GM12865 (cell line): ENCODE data around the gene NHEJ1.
A peak's percentile ranks its signal among the peaks of the same experiment; 100 is the strongest.

ENCODE experiments used
- DNase-seq: peaks from one replicate; pipeline ENCODE4 v3.0.0; 2010; ENCODE audit warnings: low read depth
- H3K4me3 ChIP-seq: 2 replicates; pipeline ENCODE4 v1.5.1; 2011; ENCODE audit warnings: mild to moderate bottlenecking, low read depth, low read length, control low read depth
- CTCF ChIP-seq: IDR thresholded peaks from 2 replicates; pipeline ENCODE4 v1.5.1; 2011; ENCODE audit warnings: low read length, control low read depth, low read depth, inconsistent platforms; ENCODE audit not compliant: insufficient read depth; ENCODE audit errors: missing control alignments

Gene NHEJ1

GRCh38 chr2:219171231-219171651 is 10.6 kb upstream of the NHEJ1 start:
- H3K4me3 ChIP-seq, result no peak overlapping the region
- DNase-seq, result peak; percentile 48
- peak; percentile 67 for TF ChIP-seq CTCF

GRCh38 chr2:219169930-219170654 is 9.5 kb upstream of the NHEJ1 start, which contains the start of gene SLC23A3:
Gene SLC23A3, minus strand, starts transcription at chr2:219170029. Its CDS starts 45 bp downstream, at chr2:219169984.
- TF ChIP-seq CTCF, result no peak
- no peak within 1 kb of the TSS for H3K4me3 ChIP-seq
- DNase-seq, result no peak

GRCh38 chr2:219168932-219169331 is 8.3 kb upstream of the NHEJ1 start:
- no peak overlapping the region for H3K4me3 ChIP-seq
- TF ChIP-seq CTCF, result no peak
- no peak for DNase-seq

GRCh38 chr2:219168526-219168925 is 7.9 kb upstream of the NHEJ1 start:
- H3K4me3 ChIP-seq, result no peak overlapping the region
- no peak for TF ChIP-seq CTCF
- no peak for DNase-seq

GRCh38 chr2:219167997-219168396 is 7.4 kb upstream of the NHEJ1 start:
- no peak for DNase-seq
- TF ChIP-seq CTCF, result no peak
- H3K4me3 ChIP-seq, result no peak overlapping the region

- no peak overlapping the region for H3K4me3 ChIP-seq
- DNase-seq, result no peak
- TF ChIP-seq CTCF, result no peak
These were observed 4.7 kb upstream of the NHEJ1 start for GRCh38 chr2:219165058-219165911.
